GM21360 (cell line): ENCODE measurements around the gene PRRT2.

Experiments
- ATAC-seq: cut with Tn5 transposase; IDR thresholded peaks from one replicate; pipeline ENCODE4 v1.9.1; 2021; ENCODE audit warnings: mild to moderate bottlenecking, moderate library complexity; ENCODE audit not compliant: unreplicated experiment

Gene PRRT2

DNA sequence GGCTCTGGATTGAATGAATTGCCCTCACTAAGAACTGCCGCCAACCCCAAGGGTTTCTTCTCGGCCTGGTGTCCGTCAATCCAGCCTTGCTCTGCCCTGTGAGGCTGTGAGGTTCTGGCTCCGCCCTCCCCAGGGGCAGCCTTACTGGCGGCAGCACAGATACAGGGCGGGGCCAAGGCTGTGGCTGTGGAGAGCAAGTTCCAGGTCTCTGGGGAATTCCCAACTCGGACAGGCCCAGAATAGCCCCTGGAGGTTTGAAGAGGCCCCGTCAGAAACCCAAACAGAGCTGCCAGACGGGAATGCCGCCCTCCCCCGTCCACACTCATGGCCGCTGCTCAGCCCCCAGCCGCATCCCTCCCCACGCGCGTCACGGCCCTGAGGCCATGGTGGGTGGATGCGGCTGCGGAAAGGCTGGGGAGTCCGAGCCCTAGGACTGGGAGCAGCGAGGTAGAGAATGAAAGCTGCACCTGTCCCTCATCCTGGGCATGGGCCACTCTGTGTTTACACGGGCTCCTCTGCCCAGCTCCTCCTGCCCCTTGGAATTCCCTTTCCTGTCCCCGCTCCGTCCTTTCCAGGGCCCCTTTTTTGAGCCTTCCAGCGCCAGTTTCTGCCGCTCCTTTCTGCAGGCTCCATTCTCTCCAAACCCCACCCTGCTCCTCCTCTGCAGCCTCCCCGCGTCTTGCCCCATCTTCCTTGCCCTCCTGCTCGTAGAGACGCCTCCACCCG is 660 bp upstream of the PRRT2 start:
- no peak for ATAC-seq

- ATAC-seq, result no peak
Measured at GRCh38 chr16:29812754-29813643, 1.0 kb downstream of the PRRT2 start.

GRCh38 chr16:29813644-29814562 is 1.9 kb downstream of the PRRT2 start:
- no peak for ATAC-seq

DNA sequence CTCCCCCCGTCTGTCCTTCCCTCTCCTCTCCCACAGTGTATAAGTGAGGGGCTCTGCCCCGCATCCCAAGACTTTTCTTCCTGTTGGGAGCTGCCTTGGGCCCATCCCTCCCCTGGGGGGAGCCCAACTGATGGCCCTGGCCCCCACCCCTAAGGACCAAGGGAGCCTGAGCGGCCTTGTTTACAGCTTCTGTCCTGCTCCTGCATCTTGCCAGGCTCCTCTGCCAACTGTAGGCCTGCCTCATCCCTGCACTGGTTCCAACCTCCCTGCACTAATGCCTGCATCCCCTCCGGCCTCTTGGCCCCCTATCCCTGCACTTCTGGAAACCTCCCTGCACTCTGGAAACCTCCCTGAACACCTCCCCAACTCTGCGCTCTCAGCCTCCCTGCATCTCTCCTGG is 2.6 kb downstream of the PRRT2 start:
- ATAC-seq, result no peak

DNA sequence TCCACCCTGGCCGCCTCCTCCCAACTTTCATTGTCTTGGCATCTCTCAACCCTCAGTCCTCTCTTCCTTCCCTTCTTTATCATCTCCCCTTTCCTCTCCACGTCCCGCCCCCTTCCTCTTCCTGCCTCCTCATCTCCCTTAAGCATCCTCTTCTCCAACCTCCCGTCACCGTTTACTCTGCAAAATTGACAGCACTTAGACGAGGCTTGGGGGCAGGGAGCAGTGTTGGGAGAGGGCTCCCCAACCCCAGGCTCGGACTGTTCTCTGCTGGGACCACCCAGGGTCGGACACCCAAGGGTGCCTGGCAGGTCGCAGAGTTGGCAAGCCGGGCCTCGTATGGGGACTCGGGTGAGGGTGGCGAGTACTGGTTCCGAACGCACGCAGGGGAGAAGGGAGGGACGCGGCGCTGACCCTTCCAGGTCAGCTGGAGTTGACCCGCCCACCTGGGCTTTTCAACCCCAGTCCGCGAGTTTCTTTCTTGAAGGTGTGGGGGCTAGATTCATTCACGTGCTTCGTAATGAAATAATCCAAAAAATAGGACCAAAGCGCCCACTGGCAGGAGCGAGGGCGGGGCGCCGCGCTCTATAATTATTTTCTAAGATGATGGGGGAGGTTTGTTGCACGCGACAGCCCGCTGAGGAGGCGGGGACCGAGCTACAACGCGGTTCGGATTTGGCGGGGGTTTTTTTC is 3.2 kb downstream of the PRRT2 start:
- no peak for ATAC-seq

- ATAC-seq, result peak; percentile 47
Measured at GRCh38 chr16:29815793-29816693, 4.0 kb downstream of the PRRT2 start, which contains the start of gene PAGR1. PAGR1 (plus strand) TSS chr16:29816152; CDS start chr16:29816526, 374 bp downstream.

DNA sequence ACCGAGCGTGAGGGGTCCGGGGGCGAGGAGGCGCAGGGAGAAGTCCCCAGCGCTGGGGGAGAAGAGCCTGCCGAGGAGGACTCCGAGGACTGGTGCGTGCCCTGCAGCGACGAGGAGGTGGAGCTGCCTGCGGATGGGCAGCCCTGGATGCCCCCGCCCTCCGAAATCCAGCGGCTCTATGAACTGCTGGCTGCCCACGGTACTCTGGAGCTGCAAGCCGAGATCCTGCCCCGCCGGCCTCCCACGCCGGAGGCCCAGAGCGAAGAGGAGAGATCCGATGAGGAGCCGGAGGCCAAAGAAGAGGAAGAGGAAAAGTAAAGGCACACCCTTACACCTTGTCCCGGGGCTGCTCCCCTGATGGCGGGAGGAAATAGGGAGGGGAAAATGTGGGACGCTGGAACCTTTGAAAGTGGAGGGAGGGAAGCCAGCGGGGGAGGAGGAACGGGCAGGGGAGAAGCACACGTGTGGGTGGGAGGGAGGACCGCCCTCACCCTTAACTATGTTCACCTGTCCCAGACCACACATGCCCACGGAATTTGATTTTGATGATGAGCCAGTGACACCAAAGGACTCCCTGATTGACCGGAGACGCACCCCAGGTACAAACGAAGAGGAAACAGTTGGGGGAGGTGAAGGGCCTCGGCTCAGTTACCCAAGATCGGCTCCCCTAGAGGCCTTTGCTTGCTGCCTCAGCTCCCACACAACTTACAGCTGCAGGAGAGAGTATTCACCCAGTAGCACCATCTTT is 4.9 kb downstream of the PRRT2 start:
- peak; percentile 8 for ATAC-seq

GRCh38 chr16:29818082-29818481 is 6.1 kb downstream of the PRRT2 start:
- ATAC-seq, result no peak

DNA sequence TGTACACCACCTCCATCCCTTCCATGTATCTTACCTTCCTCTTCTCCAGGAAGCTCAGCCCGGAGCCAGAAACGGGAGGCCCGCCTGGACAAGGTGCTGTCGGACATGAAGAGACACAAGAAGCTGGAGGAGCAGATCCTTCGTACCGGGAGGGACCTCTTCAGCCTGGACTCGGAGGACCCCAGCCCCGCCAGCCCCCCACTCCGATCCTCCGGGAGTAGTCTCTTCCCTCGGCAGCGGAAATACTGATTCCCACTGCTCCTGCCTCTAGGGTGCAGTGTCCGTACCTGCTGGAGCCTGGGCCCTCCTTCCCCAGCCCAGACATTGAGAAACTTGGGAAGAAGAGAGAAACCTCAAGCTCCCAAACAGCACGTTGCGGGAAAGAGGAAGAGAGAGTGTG is 7.5 kb downstream of the PRRT2 start:
- ATAC-seq, result no peak

DNA sequence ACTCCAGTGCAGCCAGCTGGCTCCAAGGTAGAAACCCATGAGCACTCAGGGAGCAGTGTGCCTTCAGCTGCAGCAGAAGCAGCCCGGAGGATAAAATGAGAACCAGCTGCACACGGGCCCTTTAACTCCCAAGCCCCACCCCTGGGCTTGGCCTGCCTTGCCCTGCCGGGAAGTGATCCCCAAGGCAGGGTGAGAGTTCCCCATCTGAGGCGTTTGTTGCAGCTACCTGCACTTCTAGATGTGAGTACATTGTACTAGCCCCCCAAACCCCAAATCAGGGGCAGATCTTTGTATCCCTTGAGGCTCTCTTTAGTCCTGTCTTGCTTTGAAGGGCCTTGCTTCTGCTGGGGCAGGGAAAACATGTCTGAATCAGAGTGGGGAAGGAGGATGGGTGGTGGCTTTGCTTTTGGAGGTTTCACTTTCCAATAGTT is 8.3 kb downstream of the PRRT2 start, which contains the start of gene MVP:
Gene MVP (plus strand): TSS at position 192 of the 431 bp plus-strand sequence. CDS start 10,088 bp downstream, outside the sequence.
- no peak for ATAC-seq

- ATAC-seq, result no peak
Measured at GRCh38 chr16:29820730-29821642, 9.0 kb downstream of the PRRT2 start.

DNA sequence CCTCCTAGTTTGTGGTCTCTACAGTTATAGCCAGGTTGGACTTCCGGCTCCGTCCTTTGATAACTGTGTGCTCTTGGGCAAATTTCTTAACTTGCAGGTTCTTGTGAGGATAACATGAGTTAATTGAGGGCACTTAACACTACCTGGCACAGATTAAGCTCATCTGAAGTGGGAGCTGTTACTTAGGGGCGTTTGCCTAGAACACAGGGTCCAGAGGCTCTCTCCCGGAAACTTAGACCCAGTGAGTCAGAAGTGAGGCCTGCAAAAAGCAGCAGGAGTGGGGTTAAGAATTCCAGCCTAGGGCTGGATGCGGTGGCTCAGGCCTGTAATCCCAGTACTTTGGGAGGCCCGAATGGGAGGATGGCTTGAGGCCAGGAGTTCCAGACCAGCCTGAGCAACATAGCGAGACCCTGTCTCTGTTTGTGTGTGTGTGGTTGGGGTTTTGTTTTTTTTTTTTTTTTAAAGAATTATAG is 9.7 kb downstream of the PRRT2 start:
- no peak for ATAC-seq

GRCh38 chr16:29824589-29825144 is 12.7 kb downstream of the PRRT2 start:
- ATAC-seq, result no peak

DNA sequence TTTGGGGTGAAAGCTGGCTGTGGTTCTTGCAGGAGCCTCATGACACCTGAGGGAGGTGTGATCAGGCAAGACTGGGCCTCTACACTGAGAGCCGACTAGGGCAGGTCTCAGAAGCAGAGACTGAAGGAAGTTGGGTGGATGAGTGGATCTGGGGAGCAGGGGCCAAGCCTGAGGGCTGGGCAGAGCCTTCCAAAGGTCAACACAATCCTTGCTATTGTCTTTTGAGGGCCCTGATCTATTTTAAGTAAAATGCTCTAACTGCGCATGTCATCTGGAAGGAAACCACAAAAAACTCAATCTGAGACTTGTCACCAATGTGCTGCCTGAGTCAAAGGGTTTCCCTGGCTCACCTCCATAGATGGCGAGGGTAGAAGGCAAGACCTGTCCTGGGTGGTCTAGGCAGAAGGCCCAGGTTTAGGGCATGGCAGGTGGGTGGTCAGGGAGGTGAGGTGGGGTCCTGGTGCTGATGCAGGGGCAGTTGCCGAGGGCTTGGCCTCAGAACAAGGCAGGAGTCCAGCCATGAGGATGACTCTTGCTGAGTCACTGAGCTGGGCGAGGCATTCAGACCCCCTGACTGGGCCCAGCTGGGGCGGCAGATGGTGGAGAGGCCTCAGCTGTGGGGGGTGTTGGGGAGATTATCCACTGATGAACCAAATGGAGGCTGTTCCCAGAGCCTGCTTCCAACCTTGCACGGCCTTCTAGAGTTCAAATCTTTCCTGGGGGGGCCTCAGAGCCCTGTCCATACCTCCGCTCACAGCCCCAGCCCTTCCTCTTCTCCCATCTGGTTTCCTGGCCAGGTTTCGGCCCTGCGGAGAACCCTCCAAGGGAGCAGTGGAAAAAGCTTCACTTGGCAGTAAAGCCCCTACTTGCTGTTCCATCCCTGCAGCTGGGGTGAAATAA is 13.4 kb downstream of the PRRT2 start:
- no peak for ATAC-seq

GRCh38 chr16:29826342-29826695 is 14.3 kb downstream of the PRRT2 start:
- ATAC-seq, result no peak

DNA sequence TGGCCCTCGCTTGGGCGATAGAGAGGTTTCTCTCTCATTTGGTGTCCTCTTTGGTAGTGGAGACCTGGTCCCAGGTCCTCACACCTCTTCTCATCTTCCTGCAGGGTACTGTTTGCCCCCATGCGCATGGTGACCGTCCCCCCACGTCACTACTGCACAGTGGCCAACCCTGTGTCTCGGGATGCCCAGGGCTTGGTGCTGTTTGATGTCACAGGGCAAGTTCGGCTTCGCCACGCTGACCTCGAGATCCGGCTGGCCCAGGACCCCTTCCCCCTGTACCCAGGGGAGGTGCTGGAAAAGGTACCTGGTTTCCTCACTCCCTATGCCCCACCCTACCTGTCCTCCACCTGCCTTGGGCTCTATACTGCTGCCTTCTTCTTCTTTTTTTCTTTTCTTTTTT is 18.8 kb downstream of the PRRT2 start:
- ATAC-seq, result no peak
